Smooth muscle cell (in vitro differentiated cells): ENCODE results near the gene HDAC4. TPM values are rescaled to one million over a fixed set of nuclear protein-coding genes. Genes with fewer than 3 reads are reported as not detected.

Experiments used
- DNase-seq: peaks from one replicate; lab custom pipeline; 2025; ENCODE audit not compliant: unreplicated experiment; lab: John Stamatoyannopoulos, UW
- H2AFZ ChIP-seq: fragments of 200-600 bp; sonication (generic); 2 replicates; pipeline ENCODE4 v1.6.0; 2016; ENCODE audit warnings: antibody characterized with exemption, low read depth, mild to moderate bottlenecking
- H3F3A ChIP-seq: fragments of 200-600 bp; sonication (generic); 2 replicates; pipeline ENCODE4 v1.6.0; 2017; ENCODE audit warnings: antibody characterized with exemption, low read depth
- H3K27ac ChIP-seq: fragments of 200-600 bp; sonication (generic); 2 replicates; pipeline ENCODE4 v1.5.1; 2016; ENCODE audit warnings: low read depth, mild to moderate bottlenecking
- H3K27me3 ChIP-seq: fragments of 200-600 bp; sonication (generic); 2 replicates; pipeline ENCODE4 v1.6.1; 2016; ENCODE audit warnings: low read depth, mild to moderate bottlenecking
- H3K36me3 ChIP-seq: fragments of 200-600 bp; sonication (generic); 2 replicates; pipeline ENCODE4 v1.5.1; 2016; ENCODE audit warnings: low read depth
- H3K4me1 ChIP-seq: fragments of 200-600 bp; sonication (generic); 2 replicates; pipeline ENCODE4 v1.5.1; 2016; ENCODE audit warnings: low read depth
- H3K4me2 ChIP-seq: fragments of 200-600 bp; sonication (generic); 2 replicates; pipeline ENCODE4 v1.6.0; 2016; ENCODE audit warnings: mild to moderate bottlenecking
- H3K4me3 ChIP-seq: fragments of 200-600 bp; sonication (generic); 2 replicates; pipeline ENCODE4 v1.5.1; 2016; ENCODE audit warnings: mild to moderate bottlenecking
- H3K79me2 ChIP-seq: fragments of 200-600 bp; sonication (generic); 2 replicates; pipeline ENCODE4 v1.6.0; 2016; ENCODE audit warnings: low read depth, mild to moderate bottlenecking
- H3K9ac ChIP-seq: fragments of 200-600 bp; sonication (generic); 2 replicates; pipeline ENCODE4 v1.6.0; 2016; ENCODE audit warnings: low read depth
- H3K9me3 ChIP-seq: fragments of 200-600 bp; sonication (generic); replicated peaks from 2 replicates; pipeline ENCODE4 v1.5.1; 2016; ENCODE audit warnings: low read depth
- H4K20me1 ChIP-seq: fragments of 200-600 bp; sonication (generic); 2 replicates; pipeline ENCODE4 v1.6.0; 2016; ENCODE audit warnings: low read depth
- CTCF ChIP-seq: fragments of 200-600 bp; sonication (generic); IDR thresholded peaks from 2 replicates; pipeline ENCODE4 v1.5.1; 2017; ENCODE audit warnings: borderline replicate concordance, mild to moderate bottlenecking, antibody characterized with exemption; ENCODE audit not compliant: insufficient read depth, poor library complexity, severe bottlenecking
- WGBS: methylation state at CpG from one replicate; pipeline ENCODE4 v1.1.7; 2016; ENCODE audit warnings: low lambda C conversion rate; 5-methylcytosine and 5-hydroxymethylcytosine counted together
- polyA plus RNA-seq: library from polyadenylated mRNA; unstranded; fragments of >200 nt; fragmentation: Nextera tagmentation; extraction: Ambion mirVana; gene quantifications from 2 replicates; pipeline ENCODE4 v1.2.1, GENCODE V29; 2016
- total RNA-seq: library from RNA; depleted of rRNA; stranded (reverse); fragments of >200 nt; gene quantifications from 2 replicates; pipeline ENCODE4 v1.2.3, GENCODE V29; 2014

The HDAC4 gene
- total and polyA plus RNA-seq, 2 experiments from 2014 or later, result 6.2 to 35.7 TPM

- no peaks in the 10 kb centered on the region for H3K36me3 ChIP-seq
- H3K4me1 ChIP-seq, result peaks cover 42% of the 10 kb centered on the region
- no peak for DNase-seq
- no peak overlapping the region for H3K9ac ChIP-seq
- TF ChIP-seq CTCF, result no peak
- no peaks in the 10 kb centered on the region for H3F3A ChIP-seq
- H4K20me1 ChIP-seq, result peaks cover 21% of the 10 kb centered on the region
- 93% methylated on average over 3 of the region's 3 CpGs for WGBS
- H3K4me2 ChIP-seq, result no peak overlapping the region
- no peak overlapping the region for H3K27ac ChIP-seq
- no peaks in the 10 kb centered on the region for H3K27me3 ChIP-seq
- no peak overlapping the region for H2AFZ ChIP-seq
- peaks cover 34% of the 10 kb centered on the region for H3K79me2 ChIP-seq
- no peak overlapping the region for H3K4me3 ChIP-seq
- no peaks in the 10 kb centered on the region for H3K9me3 ChIP-seq
These were observed 114.9 kb downstream of the HDAC4 start for GRCh38 chr2:239285932-239286230.

GRCh38 chr2:239285071-239285931 is 115.5 kb downstream of the HDAC4 start:
- H4K20me1 ChIP-seq, result peaks cover 17% of the 10 kb centered on the region
- peak overlapping the region; percentile 5 for H3K4me2 ChIP-seq
- H2AFZ ChIP-seq, result no peak overlapping the region
- H3K79me2 ChIP-seq, result peaks cover 30% of the 10 kb centered on the region
- no peak overlapping the region for H3K4me3 ChIP-seq
- no peak for DNase-seq
- TF ChIP-seq CTCF, result no peak
- WGBS, result 82% methylated on average over 26 of the region's 26 CpGs
- H3F3A ChIP-seq, result peaks cover 3% of the 10 kb centered on the region
- peaks cover 36% of the 10 kb centered on the region for H3K4me1 ChIP-seq
- H3K9ac ChIP-seq, result no peak overlapping the region
- no peak overlapping the region for H3K27ac ChIP-seq
- no peaks in the 10 kb centered on the region for H3K36me3 ChIP-seq
- no peaks in the 10 kb centered on the region for H3K27me3 ChIP-seq
- no peaks in the 10 kb centered on the region for H3K9me3 ChIP-seq

GRCh38 chr2:239283961-239284795 is 116.6 kb downstream of the HDAC4 start:
- Histone ChIP-seq H2AFZ (no peak overlapping the region), H3K4me3 (no peak overlapping the region), H3K27ac (no peak overlapping the region), H3K4me2 (peak overlapping the region; percentile 5), H3K27me3 (no peaks in the 10 kb centered on the region), H3K79me2 (peaks cover 26% of the 10 kb centered on the region), H3K4me1 (peaks cover 28% of the 10 kb centered on the region), H3K9ac (no peak overlapping the region), H3K36me3 (no peaks in the 10 kb centered on the region), H3K9me3 (no peaks in the 10 kb centered on the region), H3F3A (peaks cover 12% of the 10 kb centered on the region), H4K20me1 (peaks cover 14% of the 10 kb centered on the region)
- DNase-seq, result no peak
- 86% methylated on average over 31 of the region's 31 CpGs for WGBS
- no peak for TF ChIP-seq CTCF
